Activated effector memory CD4-positive, alpha-beta T cell treated with Interleukin-2 at 50 U/mL for 16 hours (primary cell): ENCODE results near the gene TMEM272.
A peak's percentile ranks its signal among the peaks of the same experiment; 100 is the strongest.

Source experiments
- DNase-seq: peaks from one replicate; pipeline ENCODE4 v3.0.0-alpha.2; 2020

TMEM272 gene

GRCh38 chr13:51776179-51776578 lies 68.8 kb downstream of the TMEM272 start:
- DNase-seq = no peak

DNA sequence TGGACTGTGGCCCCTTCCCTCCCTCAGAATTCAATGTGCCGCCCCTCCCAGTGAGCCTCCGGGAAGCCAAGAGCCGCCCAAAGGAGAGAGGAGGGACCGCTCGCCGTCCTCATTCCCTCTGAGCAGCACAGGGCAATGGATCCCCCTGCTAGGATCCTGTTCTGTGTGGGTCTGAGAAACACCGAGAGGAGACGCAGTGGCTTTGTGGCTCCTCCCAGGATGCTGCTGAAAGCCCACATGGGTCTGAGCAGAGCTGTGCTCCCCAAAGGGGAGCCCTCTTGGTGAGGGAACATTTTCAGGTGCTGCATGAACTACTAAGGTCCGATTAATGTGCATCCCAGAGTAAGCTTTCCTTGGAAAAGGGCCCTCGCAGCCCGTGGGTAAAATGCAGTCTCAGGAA lies 71.5 kb downstream of the TMEM272 start:
- DNase-seq = no peak

DNA sequence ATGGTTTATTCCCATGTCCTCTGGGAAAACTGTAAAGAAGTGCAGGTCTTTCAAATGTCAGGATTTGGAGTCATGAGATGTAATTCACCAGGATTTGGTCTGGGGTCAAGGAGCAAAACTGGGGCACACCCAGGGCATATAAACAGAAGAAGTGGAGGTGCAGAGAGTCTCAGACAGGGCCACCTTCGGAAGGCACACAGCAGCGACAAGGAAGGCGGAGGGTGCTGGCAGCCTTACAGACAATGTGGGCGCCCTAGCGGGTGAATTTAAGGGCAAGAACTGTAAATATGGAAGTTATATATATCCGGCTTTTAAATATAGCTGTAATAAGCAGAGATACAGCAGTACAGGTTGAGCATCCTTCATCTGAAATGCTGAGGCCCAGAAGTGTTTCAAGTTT lies 72.2 kb downstream of the TMEM272 start:
- DNase-seq = no peak

DNA sequence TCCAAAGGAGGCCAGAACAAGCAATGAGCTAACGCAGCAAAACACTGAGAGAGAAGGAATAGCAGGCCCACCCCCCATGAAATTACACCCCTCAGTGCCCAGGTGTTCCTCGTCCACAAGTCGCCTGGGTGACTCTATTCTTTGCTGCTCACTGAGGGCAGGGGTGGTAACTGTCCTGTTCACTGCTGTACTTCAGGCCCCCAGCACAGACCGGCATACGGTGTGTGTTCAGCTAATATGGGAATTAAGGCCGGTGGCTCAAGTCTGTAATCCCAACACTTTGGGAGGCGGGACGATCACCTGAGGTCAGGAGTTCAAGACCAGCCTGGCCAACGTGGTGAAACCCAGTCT lies 72.9 kb downstream of the TMEM272 start:
- no peak for DNase-seq

- no peak for DNase-seq
Observed at GRCh38 chr13:51771418-51772104, 73.4 kb downstream of the TMEM272 start.

- no peak for DNase-seq
Observed at GRCh38 chr13:51770681-51771417, 74.1 kb downstream of the TMEM272 start.

GRCh38 chr13:51770160-51770559 lies 74.8 kb downstream of the TMEM272 start:
- no peak for DNase-seq

DNA sequence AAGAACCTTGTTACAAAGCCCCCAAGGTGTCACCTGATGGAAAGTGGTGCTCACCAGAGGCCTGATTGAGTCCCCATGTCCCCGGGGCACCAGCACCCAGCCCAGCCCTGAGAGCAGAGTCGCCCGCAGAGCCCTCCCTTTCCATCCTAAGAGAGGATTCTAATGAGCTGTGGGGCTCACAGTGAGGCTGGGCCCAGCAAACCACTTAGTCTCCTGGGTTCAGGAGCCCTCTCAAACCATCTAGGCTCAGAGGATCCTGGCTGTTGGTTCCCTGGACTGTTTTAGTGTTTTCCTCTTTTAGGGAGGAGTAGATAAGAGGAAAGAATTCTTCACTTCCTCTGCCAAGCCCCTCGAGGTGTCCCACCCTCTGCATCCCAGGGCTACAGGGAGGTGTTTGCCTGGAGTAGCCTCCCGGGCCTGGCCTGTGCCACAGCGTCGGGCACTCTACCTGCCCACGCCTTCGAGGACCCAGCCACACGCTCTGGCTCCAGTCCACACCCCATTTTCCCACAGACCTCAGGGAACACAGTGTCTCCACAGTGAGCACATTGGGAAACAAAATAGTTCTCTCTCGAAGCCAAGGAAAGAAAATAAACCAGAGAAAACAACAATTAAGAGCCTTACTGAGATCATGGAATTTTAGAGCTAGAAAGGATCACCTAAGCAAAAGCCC lies 75.4 kb downstream of the TMEM272 start:
- DNase-seq = no peak

DNA sequence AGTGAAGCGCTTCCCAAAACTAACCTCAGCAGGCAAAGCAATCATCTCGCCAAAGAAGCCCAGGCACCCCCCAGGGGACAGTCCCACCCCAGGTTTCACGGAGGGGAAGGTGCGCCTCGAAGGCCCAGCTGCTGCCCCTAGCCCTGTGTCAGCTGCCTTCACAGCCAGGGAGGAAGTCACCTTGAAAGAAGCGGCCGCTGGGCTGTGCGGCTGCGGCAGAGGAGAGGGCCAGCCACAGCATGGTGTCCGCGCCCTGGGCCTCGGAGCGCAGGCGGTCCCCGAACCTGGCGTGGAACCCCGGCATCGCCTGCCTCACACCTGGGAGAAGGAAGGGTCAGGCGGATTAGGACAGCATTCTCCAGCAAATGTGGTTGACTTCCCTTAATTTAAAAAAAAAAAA lies 76.0 kb downstream of the TMEM272 start:
- DNase-seq = no peak

- DNase-seq = no peak
Observed at GRCh38 chr13:51768378-51768921, 76.5 kb downstream of the TMEM272 start.

- no peak for DNase-seq
Observed at GRCh38 chr13:51767100-51767499, 77.9 kb downstream of the TMEM272 start.

DNA sequence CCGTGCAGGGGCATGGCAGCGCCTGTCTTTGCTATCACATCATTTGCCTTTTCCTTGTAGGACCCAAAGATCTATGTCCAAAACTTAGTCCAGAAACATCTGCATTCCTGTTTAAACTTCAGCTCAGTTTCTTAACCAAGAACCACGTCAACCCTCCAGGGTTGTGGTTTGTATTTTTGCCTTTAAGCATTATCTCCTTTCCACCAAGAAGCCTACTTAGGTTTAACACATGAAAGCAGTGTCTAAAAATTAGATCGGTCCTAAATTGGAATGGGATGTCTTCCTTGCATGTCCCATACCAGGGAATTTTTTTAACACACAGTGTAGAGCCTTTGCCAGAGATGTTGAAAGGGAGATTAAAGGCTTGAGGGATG lies 79.8 kb downstream of the TMEM272 start:
- no peak for DNase-seq

DNA sequence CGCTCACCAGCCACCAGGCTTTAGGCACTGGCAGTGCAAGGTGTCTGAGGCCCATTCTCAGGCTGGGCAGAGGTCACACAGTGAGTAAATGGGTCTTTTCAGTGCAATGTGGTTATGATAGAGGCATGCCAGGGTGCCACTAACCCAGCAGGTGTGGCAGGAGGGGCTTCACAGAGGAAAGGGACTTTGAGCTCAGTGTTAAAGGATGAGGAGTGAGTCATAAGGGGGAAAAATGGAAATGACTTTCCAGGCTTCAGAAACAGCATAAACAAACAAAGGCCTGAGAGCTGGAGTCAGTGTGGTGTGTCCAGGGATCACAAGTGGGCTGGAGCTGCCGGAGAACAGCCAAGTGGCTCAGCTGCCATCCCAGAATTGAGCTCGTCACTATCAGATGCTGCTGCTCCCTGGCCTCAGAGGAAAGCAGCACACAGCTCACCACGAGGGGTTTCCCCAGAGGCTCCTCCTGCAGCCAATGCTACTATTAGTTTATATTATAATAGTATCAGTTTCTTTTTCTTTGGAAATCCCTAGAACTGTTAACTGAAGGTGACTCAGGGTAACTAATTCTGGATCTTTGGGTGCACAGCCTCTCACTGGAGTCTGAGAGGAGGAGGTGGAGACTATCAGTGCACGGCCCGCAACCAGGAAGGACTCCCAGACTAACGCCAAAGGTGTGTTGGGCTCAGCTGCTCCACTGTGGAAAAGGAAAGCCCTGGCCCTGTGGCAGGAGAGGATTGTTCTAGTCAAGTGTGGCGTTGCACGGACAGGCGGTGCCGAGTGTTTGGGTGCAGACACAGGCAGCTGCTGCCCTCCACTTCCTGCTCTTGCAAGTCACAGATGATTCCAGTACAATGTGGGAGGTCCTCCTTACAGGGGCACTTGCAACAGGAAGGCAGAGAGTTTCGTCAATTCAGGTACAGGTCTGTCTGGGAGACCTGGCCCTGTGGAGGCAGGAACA lies 80.5 kb downstream of the TMEM272 start:
- peak; percentile 19 for DNase-seq

DNA sequence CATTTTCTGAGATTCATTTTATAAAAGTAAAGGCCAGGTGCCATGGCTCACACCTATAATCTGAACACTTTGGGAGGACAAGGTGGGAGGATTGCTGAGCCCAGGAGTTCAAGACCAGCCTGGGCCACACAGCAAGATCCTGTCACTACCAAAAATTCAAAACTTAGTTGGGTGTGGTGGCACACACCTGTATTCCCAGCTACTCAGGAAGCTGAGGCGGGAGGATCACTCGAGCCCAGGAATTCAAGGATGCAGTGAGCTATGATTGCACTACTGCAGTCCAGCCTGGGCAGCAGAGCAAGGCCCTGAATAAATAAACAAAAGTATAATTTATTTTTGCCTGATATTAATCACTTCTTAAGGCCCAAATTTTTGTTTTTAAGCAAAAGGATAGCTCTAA lies 81.5 kb downstream of the TMEM272 start:
- DNase-seq = no peak
